Pancreas (tissue), 10 donors: ENCODE data around the gene ADSS2. TPM values are rescaled to one million over a fixed set of nuclear protein-coding genes. Genes with fewer than 3 reads are reported as not detected.

Experiments used
- ATAC-seq, 4 donors: fragments of 200-7000 bp; cut with Tn5 transposase; one replicate each; pipeline versions ENCODE4 v1.8.0 to v1.9.1; 2020; ENCODE audit warnings: mild to moderate bottlenecking in 4 of 4, moderate library complexity in 4 of 4
- DNase-seq, 6 donors: peaks; one replicate each; pipeline ENCODE4 v3.0.0-alpha.2; 2020
- FAIRE-seq: peaks from 2 replicates; lab custom pipeline; 2012; peaks lifted over from hg19 to GRCh38; lab: Jason Lieb, UNC
- H3K27ac ChIP-seq, 4 donors: fragments of 200-600 bp; sonication (generic); 1 replicate in 3 of 4; 2 replicates in 1 of 4; pipeline versions ENCODE4 v1.5.0 to v1.8.0; 2020
- H3K27me3 ChIP-seq, 4 donors: fragments of 200-600 bp; one replicate each; pipeline ENCODE4 v1.8.0; 2021
- H3K36me3 ChIP-seq, 3 donors: fragments of 200-600 bp; sonication (generic) in 1 of 3; one replicate each; pipeline versions ENCODE4 v1.5.0 to v1.8.0; 2020 to 2021
- H3K4me1 ChIP-seq, 3 donors: fragments of 200-600 bp; one replicate each; pipeline ENCODE4 v1.8.0; 2021
- H3K4me3 ChIP-seq, 4 donors: fragments of 200-600 bp; sonication (generic) in 2 of 4; one replicate each; pipeline versions ENCODE4 v1.5.0 to v1.8.0; 2020 to 2021
- H3K9me3 ChIP-seq, 4 donors: fragments of 200-600 bp; one replicate each; pipeline ENCODE4 v1.8.0; 2021
- WGBS, 2 donors: extraction: QIAGEN DNeasy Blood & Tissue Kit; methylation state at CpG; one replicate each; pipeline ENCODE4 v1.1.7; 2013; 5-methylcytosine and 5-hydroxymethylcytosine counted together
- intact Hi-C, 3 donors: fragments of 100-400 bp; cut with DNase I; formaldehyde crosslinking; loops; one replicate each; pipeline versions ENCODE4 v1.11.1 to v1.14.2; 2022
- polyA plus RNA-seq, 2 donors: library from polyadenylated mRNA; stranded (reverse); fragments of 200-250 nt; gene quantifications; one replicate each; pipeline ENCODE4 v1.2.3, GENCODE V29; 2013
- total RNA-seq, 6 donors: library from RNA; stranded (reverse); fragmentation: NEBNext Ultra II Directional in 4 of 6; extraction: Animal tissue kit (Norgen Biotek cat#: 25700) in 4 of 6; gene quantifications; one replicate each; pipeline versions ENCODE4 v1.2.1 to v1.2.4, GENCODE V29; 2021 to 2023
- TF ChIP-seq, protein P1 (sequence below), 4 donors: fragments of 200-600 bp; sonication (generic) in 3 of 4; IDR thresholded peaks; one replicate each; pipeline versions ENCODE4 v1.5.0 to v1.8.0; 2021; ENCODE audit warnings: antibody characterized with exemption in 4 of 4
- donor health status: healthy with polysubstance abuse.
- donor health status: DM: no; HTN: no; CAD: no; lungs with moderate emphysema.
- donor health status: DM: no; HTN: no; CAD: no.
- donor health status: control.
- donor health status: control.
- donor health status: Bipolar disorder and iron deficiency.
- donor health status: DM: yes; HTN: yes; CAD: no.
- donor health status: DM: no; HTN: no; CAD: no.
- donor health status: DM: no; HTN: no; CAD: no.
- donor health status: DM: yes; HTN: yes; CAD: no.

The ADSS2 gene
- total and polyA plus RNA-seq, 8 donors: 8.6 to 21.9 (median 14.5) TPM

- Histone ChIP-seq H3K27me3 (no peaks in the 10 kb centered on the region), H3K9me3 (no peaks in the 10 kb centered on the region), H3K4me1 (peaks cover 0 to 15% (median 14%) of the 10 kb centered on the region in 3 donors), H3K4me3 (no peak overlapping the region), H3K27ac (no peak overlapping the region), H3K36me3 (no peaks in the 10 kb centered on the region)
- ATAC-seq: no peak
- WGBS, 2 donors: 23 to 24% methylated on average over 1 of the region's 1 CpG
- intact Hi-C loops: no loop called here
- DNase-seq: no peak
- no peak for FAIRE-seq
- TF ChIP-seq, protein P1, sequence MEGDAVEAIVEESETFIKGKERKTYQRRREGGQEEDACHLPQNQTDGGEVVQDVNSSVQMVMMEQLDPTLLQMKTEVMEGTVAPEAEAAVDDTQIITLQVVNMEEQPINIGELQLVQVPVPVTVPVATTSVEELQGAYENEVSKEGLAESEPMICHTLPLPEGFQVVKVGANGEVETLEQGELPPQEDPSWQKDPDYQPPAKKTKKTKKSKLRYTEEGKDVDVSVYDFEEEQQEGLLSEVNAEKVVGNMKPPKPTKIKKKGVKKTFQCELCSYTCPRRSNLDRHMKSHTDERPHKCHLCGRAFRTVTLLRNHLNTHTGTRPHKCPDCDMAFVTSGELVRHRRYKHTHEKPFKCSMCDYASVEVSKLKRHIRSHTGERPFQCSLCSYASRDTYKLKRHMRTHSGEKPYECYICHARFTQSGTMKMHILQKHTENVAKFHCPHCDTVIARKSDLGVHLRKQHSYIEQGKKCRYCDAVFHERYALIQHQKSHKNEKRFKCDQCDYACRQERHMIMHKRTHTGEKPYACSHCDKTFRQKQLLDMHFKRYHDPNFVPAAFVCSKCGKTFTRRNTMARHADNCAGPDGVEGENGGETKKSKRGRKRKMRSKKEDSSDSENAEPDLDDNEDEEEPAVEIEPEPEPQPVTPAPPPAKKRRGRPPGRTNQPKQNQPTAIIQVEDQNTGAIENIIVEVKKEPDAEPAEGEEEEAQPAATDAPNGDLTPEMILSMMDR (IDR thresholded peaks at IDR 0.05): no peak
These were observed 4.7 kb downstream of the ADSS2 start for GRCh38 chr1:244447024-244447423.

DNA sequence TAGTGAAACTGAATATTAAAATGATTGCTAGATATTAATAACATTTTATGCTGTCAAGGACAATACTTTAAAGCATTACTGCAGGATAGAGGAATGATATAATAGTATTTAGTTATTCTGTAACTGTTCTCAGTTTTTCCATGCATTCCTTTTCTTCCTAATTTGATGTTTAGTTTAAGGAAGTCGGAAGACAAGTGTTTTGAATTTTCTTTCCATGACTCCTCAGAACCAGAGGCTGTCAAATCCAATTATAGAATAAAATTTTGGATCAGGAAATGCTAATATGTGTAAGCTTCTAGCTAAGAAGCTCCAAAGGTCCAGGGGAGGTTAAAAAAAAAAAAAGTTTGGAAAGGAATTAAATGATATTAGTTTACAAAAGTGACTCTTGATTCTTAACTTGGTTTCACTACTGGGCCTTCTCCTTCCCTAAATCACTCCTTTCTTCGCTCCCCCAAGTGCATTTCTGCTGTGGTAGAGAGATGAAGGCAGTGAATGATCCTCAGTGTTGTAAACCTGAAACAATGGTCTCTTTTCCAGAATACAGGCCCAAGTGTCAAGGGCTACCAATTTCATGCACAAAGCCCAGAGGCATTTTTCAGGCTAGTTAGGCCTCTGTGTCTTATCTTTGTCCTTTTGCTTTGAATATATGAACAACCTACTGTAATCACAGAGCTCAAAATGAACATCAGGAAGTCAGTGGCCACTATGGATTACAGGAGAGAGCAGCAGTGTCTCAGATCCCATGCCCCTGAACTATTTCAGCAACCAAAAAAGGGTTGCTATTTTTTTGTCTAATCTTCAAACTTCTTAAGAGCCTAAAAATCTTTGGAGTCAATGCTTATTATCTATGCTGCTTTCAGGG is 6.2 kb downstream of the ADSS2 start:
- intact Hi-C loops: no loop called here
- peaks cover 0 to 15% (median 14%) of the 10 kb centered on the region in 3 donors for H3K4me1 ChIP-seq
- WGBS, 2 donors: 78 to 80% methylated on average over 2 of the region's 2 CpGs
- TF ChIP-seq, protein P1 (IDR thresholded peaks at IDR 0.05): no peak
- no peaks in the 10 kb centered on the region for H3K36me3 ChIP-seq
- H3K27ac ChIP-seq: no peak overlapping the region
- no peaks in the 10 kb centered on the region for H3K27me3 ChIP-seq
- ATAC-seq (no peak), DNase-seq (no peak), FAIRE-seq (peak; percentile 43)
- H3K9me3 ChIP-seq: no peaks in the 10 kb centered on the region
- no peak overlapping the region for H3K4me3 ChIP-seq

DNA sequence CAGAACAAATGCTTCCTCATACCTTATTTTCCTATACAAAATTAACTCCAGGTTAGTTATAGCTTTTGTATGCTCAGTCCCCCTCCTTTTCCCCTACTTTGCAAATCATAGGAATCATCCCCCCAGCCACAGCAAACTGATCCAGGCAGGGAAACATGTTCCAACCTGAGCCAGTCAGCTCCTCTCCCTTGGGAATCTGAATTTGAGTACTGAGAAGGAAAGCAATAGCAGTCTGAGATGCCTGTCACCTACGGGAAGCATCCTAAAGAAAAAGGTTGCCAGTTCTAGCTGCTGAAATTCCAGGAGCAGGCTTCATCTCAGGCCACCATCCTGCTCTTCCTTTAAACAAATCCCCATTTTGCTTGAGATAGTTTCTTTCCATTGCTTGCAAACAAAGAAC is 6.9 kb downstream of the ADSS2 start:
- intact Hi-C loops: no loop called here
- WGBS, 2 donors: 59 to 63% methylated on average over 1 of the region's 1 CpG
- Histone ChIP-seq H3K27ac (no peak overlapping the region), H3K9me3 (no peaks in the 10 kb centered on the region), H3K4me3 (no peak overlapping the region), H3K4me1 (peaks cover 0 to 15% (median 9%) of the 10 kb centered on the region in 3 donors), H3K36me3 (no peaks in the 10 kb centered on the region), H3K27me3 (no peaks in the 10 kb centered on the region)
- DNase-seq (no peak), FAIRE-seq (no peak), ATAC-seq (no peak)
- TF ChIP-seq, protein P1 (IDR thresholded peaks at IDR 0.05): no peak

DNA sequence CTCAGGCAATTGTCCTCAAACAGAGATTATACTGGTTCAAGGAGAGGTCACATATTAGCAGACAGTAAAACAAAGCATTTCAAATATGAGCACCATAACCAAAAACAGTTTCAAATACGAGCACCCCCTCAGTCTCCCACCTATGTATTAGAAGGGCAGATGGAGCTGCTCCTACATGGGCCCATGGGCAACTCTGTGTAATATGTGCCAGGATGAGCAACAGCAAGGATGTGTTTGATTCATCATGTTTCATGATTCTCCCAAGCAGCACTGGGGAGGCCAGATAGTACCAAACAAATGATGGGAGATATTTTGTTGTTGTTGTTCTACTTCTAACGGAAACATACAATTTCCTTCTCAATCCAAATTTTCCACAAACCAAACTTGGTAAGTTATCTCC is 8.9 kb downstream of the ADSS2 start:
- TF ChIP-seq, protein P1 (IDR thresholded peaks at IDR 0.05): no peak
- H3K9me3 ChIP-seq: no peaks in the 10 kb centered on the region
- H3K27me3 ChIP-seq: no peaks in the 10 kb centered on the region
- peaks cover 0 to 10% (median 0%) of the 10 kb centered on the region in 3 donors for H3K4me1 ChIP-seq
- DNase-seq (no peak), ATAC-seq (no peak), FAIRE-seq (no peak)
- intact Hi-C loops: no loop called here
- no peaks in the 10 kb centered on the region for H3K36me3 ChIP-seq
- WGBS, 2 donors: 82 to 83% methylated on average over 2 of the region's 2 CpGs
- H3K4me3 ChIP-seq: no peak overlapping the region
- H3K27ac ChIP-seq: no peak overlapping the region
